ENCODE results near the gene SLC25A33. TPM values are rescaled to one million over a fixed set of nuclear protein-coding genes. Genes with fewer than 3 reads are reported as not detected.

SLC25A33 gene
- total and polyA plus RNA-seq, 2 experiments from 2014 or later: 13.3 to 18.8 TPM

DNA sequence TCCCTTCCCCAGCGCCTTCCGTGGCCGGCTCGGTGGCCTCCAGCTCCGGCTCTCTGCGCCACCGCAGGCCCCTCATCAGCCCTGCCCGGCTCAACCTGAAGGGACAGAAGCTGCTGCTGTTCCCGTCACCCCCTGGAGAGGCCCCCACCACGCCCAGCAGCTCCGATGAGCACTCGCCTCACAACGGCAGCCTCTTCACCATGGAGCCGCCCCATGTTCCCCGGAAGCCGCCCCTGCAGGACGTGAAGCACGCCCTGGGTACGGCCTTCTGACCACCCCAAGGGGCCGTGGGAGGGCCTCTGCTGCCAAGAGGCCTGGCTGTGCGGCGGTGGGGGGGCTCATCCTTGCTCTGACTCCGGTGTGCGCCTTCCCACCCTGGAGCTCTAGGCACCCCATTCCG, 71.3 kb downstream of the SLC25A33 start:
- Histone ChIP-seq H3K27me3 (ENCODE audit: insufficient read depth) (no peaks in the 10 kb centered on the region), H3K4me2 (no peak overlapping the region), H3K79me2 (replicated peaks; ENCODE audit: insufficient read depth) (no peaks in the 10 kb centered on the region), H4K20me1 (replicated peaks; ENCODE audit: insufficient read depth) (no peaks in the 10 kb centered on the region), H3K4me3 (no peak overlapping the region), H3K36me3 (ENCODE audit: insufficient read depth) (0 out of 2 replicates have a peak, but pooled peaks cover 3% of the 10 kb centered on the region), H3K4me1 (ENCODE audit: insufficient read depth) (no peaks in the 10 kb centered on the region), H2AFZ (no peak overlapping the region), H3K27ac (ENCODE audit: low read depth) (no peak overlapping the region), H3K9me2 (ENCODE audit: insufficient read depth) (no peaks in the 10 kb centered on the region), H3F3A (replicated peaks; ENCODE audit: low read depth) (no peaks in the 10 kb centered on the region)
- H3K4me3 Mint-ChIP-seq: no peak overlapping the region
- H3K9me3 Mint-ChIP-seq: no peaks in the 10 kb centered on the region
- peaks cover 12% of the 10 kb centered on the region; the same call in 2 of the 3 replicates for H3K36me3 Mint-ChIP-seq (ENCODE audit: low read depth)
- TF ChIP-seq ZNF114 (CRISPR knock-in tag; IDR thresholded peaks at IDR 0.05): no peak
- TF ChIP-seq STAT1 (IDR thresholded peaks at IDR 0.05; ENCODE audit: unreplicated experiment): no peak
- no peak for TF ChIP-seq JUNB (IDR thresholded peaks at IDR 0.05; ENCODE audit: unreplicated experiment)
- TF ChIP-seq ZNF462 (CRISPR knock-in tag; IDR thresholded peaks at IDR 0.05): no peak
- TF ChIP-seq CREB1 (CRISPR knock-in tag; IDR thresholded peaks at IDR 0.05; ENCODE audit: low read depth): no peak
- TF ChIP-seq EZH2 (IDR thresholded peaks at IDR 0.05; ENCODE audit: low read depth, unreplicated experiment): no peak
- no peak for TF ChIP-seq NANOG (IDR thresholded peaks at IDR 0.05; ENCODE audit: borderline replicate concordance)
- no peak for TF ChIP-seq REST (IDR thresholded peaks at IDR 0.05; ENCODE audit: unreplicated experiment)
- TF ChIP-seq POLR2AphosphoS5 (IDR thresholded peaks at IDR 0.05; ENCODE audit: low read depth): no peak
- H3K27ac Mint-ChIP-seq: no peak overlapping the region
- DNase-seq (ENCODE audit: low spot score) (no peak), ATAC-seq (no peak)
- peaks cover 14% of the 10 kb centered on the region for H3K27me3 Mint-ChIP-seq (ENCODE audit: insufficient read depth, low read depth, poor library complexity)
- peaks cover 4% of the 10 kb centered on the region; the same call in 2 of the 3 replicates for H3K4me1 Mint-ChIP-seq
